IPS-15b (cell line): ENCODE measurements around the gene RGS17.
"Not testable (repeated sequence)": the region's sequence is repeated elsewhere in the genome, so short reads cannot be mapped to it uniquely, and the experiment has no call there.

ENCODE experiments used
- H3K27me3 ChIP-seq: one replicate; pipeline ENCODE4 v1.6.1; 2013; ENCODE audit warnings: low read length; ENCODE audit not compliant: control insufficient read depth, insufficient read depth
- H3K36me3 ChIP-seq: one replicate; pipeline ENCODE4 v1.6.1; 2013; ENCODE audit warnings: low read length; ENCODE audit not compliant: control insufficient read depth, insufficient read depth
- H3K4me1 ChIP-seq: one replicate; pipeline ENCODE4 v1.6.1; 2013; ENCODE audit warnings: mild to moderate bottlenecking, low read length; ENCODE audit not compliant: control insufficient read depth, insufficient read depth
- H3K4me3 ChIP-seq: one replicate; pipeline ENCODE4 v1.5.1; 2013; ENCODE audit warnings: low read depth, low read length
- H3K9ac ChIP-seq: one replicate; pipeline ENCODE4 v1.6.1; 2013; ENCODE audit warnings: low read depth, mild to moderate bottlenecking, low read length
- H3K9me3 ChIP-seq: one replicate; pipeline ENCODE4 v1.6.1; 2013; ENCODE audit warnings: mild to moderate bottlenecking, low read length; ENCODE audit not compliant: control insufficient read depth, insufficient read depth

RGS17 gene

GRCh38 chr6:153024709-153025017 is 106.4 kb downstream of the RGS17 start:
- no peaks in the 10 kb centered on the region for H3K9me3 ChIP-seq
- H3K27me3 ChIP-seq: no peaks in the 10 kb centered on the region
- no peaks in the 10 kb centered on the region for H3K4me1 ChIP-seq

GRCh38 chr6:153023977-153024708 is 106.9 kb downstream of the RGS17 start:
- Histone ChIP-seq H3K4me1 (no peaks in the 10 kb centered on the region), H3K4me3 (no peak overlapping the region), H3K9me3 (no peaks in the 10 kb centered on the region), H3K9ac (no peak overlapping the region), H3K36me3 (no peaks in the 10 kb centered on the region), H3K27me3 (no peaks in the 10 kb centered on the region)

More at GRCh38 chr6:153024709-153025017, 106.4 kb downstream of the RGS17 start:
- H3K4me3 ChIP-seq: no peak overlapping the region
- no peak overlapping the region for H3K9ac ChIP-seq
- no peaks in the 10 kb centered on the region for H3K36me3 ChIP-seq

- Histone ChIP-seq H3K9me3 (no peaks in the 10 kb centered on the region), H3K9ac (no peak overlapping the region), H3K4me1 (no peaks in the 10 kb centered on the region), H3K36me3 (no peaks in the 10 kb centered on the region), H3K27me3 (no peaks in the 10 kb centered on the region), H3K4me3 (no peak overlapping the region)
Measured at GRCh38 chr6:153018355-153018754, 112.7 kb downstream of the RGS17 start.

GRCh38 chr6:153016846-153017245 is 114.2 kb downstream of the RGS17 start:
- no peak overlapping the region for H3K4me3 ChIP-seq
- H3K4me1 ChIP-seq: no peaks in the 10 kb centered on the region
- H3K9ac ChIP-seq: no peak overlapping the region
- H3K27me3 ChIP-seq: no peaks in the 10 kb centered on the region
- H3K9me3 ChIP-seq: no peaks in the 10 kb centered on the region
- no peaks in the 10 kb centered on the region for H3K36me3 ChIP-seq

- H3K9me3 ChIP-seq: no peaks in the 10 kb centered on the region
- no peak overlapping the region for H3K9ac ChIP-seq
- H3K4me3 ChIP-seq: no peak overlapping the region
- no peaks in the 10 kb centered on the region for H3K36me3 ChIP-seq
- H3K4me1 ChIP-seq: no peaks in the 10 kb centered on the region
- H3K27me3 ChIP-seq: no peaks in the 10 kb centered on the region
Measured at GRCh38 chr6:153015094-153015640, 115.9 kb downstream of the RGS17 start.

GRCh38 chr6:153013438-153013837 is 117.6 kb downstream of the RGS17 start:
- no peak overlapping the region for H3K9ac ChIP-seq
- H3K36me3 ChIP-seq: no peaks in the 10 kb centered on the region

DNA sequence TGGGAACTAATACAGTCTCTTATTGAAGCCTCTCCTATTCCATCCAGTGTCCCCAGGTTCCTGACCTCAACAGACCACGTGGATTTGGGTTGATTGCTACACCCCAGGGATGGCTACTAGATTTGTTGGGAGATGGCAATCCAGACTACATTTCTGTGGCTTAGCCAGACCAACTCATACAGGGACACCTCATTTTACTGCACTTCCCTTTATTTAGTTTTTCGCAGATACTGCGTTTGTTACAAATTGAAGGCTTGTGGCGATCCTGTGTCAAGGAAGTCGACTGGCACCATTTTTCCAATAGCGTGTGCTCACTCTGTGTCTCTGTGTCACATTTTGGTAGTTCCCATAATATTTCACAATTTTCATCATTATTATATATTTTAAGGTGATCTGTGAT is 118.2 kb downstream of the RGS17 start:
- Histone ChIP-seq H3K4me1 (no peaks in the 10 kb centered on the region), H3K27me3 (no peaks in the 10 kb centered on the region), H3K9ac (no peak overlapping the region), H3K4me3 (no peak overlapping the region), H3K36me3 (no peaks in the 10 kb centered on the region), H3K9me3 (no peaks in the 10 kb centered on the region)

More at GRCh38 chr6:153013438-153013837, 117.6 kb downstream of the RGS17 start:
- Histone ChIP-seq H3K9me3 (no peaks in the 10 kb centered on the region), H3K4me1 (no peaks in the 10 kb centered on the region), H3K4me3 (no peak overlapping the region), H3K27me3 (no peaks in the 10 kb centered on the region)

DNA sequence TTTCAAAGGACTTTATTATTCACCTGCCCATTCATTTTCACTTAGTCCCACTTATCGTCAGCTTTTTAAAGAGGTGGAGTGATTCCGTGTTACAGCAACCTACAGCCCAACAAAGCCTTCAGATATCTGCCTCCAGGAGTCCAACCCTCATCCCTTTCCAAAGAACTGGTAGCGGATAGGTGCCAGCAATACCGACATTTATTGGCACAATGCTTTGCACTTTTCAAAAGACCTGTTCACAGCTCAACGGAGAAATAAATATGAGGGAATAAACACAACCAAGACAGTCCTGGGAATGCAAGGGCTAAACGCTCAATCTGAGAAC is 127.8 kb downstream of the RGS17 start:
- H3K4me3 ChIP-seq: peak overlapping the region; percentile 92
- H3K9ac ChIP-seq: peak overlapping the region; percentile 86
- no peaks in the 10 kb centered on the region for H3K36me3 ChIP-seq
- H3K27me3 ChIP-seq: no peaks in the 10 kb centered on the region
- no peaks in the 10 kb centered on the region for H3K9me3 ChIP-seq
- no peaks in the 10 kb centered on the region for H3K4me1 ChIP-seq

DNA sequence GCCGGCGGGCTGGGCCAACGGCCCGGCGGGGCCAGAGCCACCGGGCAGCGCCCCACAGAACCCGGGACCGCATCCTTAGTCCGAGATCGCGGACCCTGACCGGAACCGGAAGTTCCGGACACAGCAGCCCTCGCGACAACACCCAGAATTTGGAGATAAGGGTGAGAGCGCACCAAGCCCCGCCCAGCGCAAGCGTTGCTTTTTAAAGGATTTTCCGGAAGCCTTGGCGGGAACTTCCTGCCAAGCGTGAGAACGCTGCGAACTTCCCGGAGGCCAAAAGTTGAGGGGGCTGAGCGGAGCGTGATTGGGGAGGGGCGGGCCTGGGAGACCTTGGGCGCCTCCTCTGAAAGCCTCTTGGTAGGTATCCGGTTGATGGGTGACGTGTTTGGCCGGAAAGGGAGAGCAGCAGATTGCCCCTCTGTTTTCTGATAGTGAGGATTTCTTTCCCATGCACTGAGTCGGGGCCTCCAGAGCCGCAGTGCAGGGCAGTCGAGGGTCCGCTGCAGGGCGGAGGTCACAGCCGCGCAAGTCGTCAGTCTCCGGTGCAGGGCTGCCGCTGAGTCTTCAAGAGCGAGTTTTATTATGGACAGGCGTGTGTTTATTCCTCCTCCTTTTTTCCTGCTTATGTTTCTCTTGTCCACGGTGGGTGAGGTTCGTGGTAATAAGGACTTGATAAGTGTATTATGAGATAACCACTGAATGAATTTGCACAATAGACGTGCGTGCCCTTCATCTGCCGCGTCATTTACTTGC is 128.3 kb downstream of the RGS17 start, which contains the start of gene MTRF1L:
Gene MTRF1L (minus strand): TSS at position 97 of the 753 bp plus-strand sequence. CDS start 24 bp downstream, at position 73.
- Histone ChIP-seq H3K27me3 (no peaks in the 10 kb centered on the region), H3K4me3 (peak within 1 kb of the TSS; percentile 92), H3K9me3 (no peaks in the 10 kb centered on the region), H3K4me1 (no peaks in the 10 kb centered on the region), H3K9ac (peak within 1 kb of the TSS; percentile 89), H3K36me3 (no peaks in the 10 kb centered on the region)

- Histone ChIP-seq H3K36me3 (no peaks in the 10 kb centered on the region), H3K9me3 (no peaks in the 10 kb centered on the region), H3K4me1 (no peaks in the 10 kb centered on the region), H3K27me3 (no peaks in the 10 kb centered on the region), H3K4me3 (peak overlapping the region; percentile 92), H3K9ac (peak overlapping the region; percentile 89)
Measured at GRCh38 chr6:153001767-153002612, 129.1 kb downstream of the RGS17 start.

DNA sequence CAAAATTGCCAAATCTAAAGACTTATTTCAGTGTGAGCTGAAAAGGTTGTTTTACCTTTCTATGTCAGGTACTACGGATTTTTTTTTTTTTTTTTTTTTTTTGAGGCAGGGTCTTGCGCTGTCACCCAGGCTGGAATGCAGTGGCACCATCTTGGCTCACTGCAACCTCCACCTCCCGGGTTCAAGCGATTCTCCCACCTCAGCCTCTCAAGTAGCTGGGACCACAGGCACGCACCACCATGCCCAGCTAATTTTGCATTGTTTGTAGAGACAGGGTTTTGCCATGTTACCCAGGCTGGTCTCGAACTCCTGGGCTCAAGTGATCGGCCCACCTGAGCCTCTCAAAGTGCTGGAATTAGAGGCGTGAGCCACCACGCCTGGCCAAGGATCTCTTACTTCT is 130.3 kb downstream of the RGS17 start:
- peak overlapping the region; percentile 92 for H3K4me3 ChIP-seq
- H3K9ac ChIP-seq, H3K4me1 ChIP-seq, H3K27me3 ChIP-seq, H3K9me3 ChIP-seq, H3K36me3 ChIP-seq: not testable (repeated sequence)
